AG09319 (cell line): ENCODE results near the gene CAND2.
"Not testable (repeated sequence)": the region's sequence is repeated elsewhere in the genome, so short reads cannot be mapped to it uniquely, and the experiment has no call there.

Experiments used
- DNase-seq: peaks from one replicate; pipeline ENCODE4 v3.0.0-alpha.2; 2010; ENCODE audit warnings: low read depth; ENCODE audit errors: extremely low read depth
- TF ChIP-seq, protein P1 (sequence below): IDR thresholded peaks from 2 replicates; pipeline ENCODE4 v1.5.1; 2011; ENCODE audit warnings: low read depth, mild to moderate bottlenecking, inconsistent platforms, low read length, moderate library complexity

CAND2 gene

GRCh38 chr3:12852201-12852600, 55.7 kb downstream of the CAND2 start:
- TF ChIP-seq, protein P1, sequence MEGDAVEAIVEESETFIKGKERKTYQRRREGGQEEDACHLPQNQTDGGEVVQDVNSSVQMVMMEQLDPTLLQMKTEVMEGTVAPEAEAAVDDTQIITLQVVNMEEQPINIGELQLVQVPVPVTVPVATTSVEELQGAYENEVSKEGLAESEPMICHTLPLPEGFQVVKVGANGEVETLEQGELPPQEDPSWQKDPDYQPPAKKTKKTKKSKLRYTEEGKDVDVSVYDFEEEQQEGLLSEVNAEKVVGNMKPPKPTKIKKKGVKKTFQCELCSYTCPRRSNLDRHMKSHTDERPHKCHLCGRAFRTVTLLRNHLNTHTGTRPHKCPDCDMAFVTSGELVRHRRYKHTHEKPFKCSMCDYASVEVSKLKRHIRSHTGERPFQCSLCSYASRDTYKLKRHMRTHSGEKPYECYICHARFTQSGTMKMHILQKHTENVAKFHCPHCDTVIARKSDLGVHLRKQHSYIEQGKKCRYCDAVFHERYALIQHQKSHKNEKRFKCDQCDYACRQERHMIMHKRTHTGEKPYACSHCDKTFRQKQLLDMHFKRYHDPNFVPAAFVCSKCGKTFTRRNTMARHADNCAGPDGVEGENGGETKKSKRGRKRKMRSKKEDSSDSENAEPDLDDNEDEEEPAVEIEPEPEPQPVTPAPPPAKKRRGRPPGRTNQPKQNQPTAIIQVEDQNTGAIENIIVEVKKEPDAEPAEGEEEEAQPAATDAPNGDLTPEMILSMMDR: no peak
- no peak for DNase-seq

- DNase-seq: not testable (repeated sequence)
Observed at GRCh38 chr3:12853847-12854246, 57.4 kb downstream of the CAND2 start.

DNA sequence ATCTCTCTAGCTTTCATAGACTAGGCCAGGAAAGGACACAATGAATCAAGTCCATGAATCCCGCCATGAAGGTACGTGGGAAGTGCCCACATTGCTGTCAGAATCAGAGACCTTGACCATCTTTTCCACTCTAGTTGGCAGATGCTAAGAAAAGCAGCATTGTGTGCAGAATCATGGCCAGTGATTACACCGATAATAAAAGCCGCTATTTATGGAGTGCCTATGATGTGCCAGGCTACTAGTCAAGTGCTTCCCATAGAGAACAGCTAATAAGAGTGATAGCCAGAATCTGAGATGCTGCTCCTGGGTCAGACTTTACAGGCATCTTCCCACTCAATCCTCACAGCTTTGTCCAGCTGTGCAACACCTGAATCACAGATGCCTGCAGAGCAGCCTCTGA, 58.1 kb downstream of the CAND2 start:
- TF ChIP-seq, protein P1: no peak
- DNase-seq: no peak

DNA sequence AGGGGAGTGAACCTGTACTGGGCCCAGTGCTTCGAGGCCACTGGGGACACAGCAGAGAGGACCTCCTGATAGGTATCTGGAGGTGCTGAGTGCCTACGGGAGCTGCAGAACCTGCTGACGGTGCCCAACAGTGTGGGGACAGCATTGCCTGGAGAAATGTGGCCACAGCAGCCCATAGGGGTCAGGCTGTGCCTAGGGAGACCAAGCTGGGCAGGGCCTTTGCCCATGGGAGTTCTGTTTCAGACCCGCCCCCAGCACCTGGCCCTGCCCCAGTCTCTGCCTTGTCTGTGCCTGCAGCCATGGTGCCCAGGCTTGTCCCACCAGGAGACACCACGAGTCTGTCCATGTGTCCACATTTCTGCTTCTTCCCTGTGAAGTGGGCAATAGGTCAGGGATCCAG, 60.1 kb downstream of the CAND2 start:
- DNase-seq: no peak
- TF ChIP-seq, protein P1: no peak

DNA sequence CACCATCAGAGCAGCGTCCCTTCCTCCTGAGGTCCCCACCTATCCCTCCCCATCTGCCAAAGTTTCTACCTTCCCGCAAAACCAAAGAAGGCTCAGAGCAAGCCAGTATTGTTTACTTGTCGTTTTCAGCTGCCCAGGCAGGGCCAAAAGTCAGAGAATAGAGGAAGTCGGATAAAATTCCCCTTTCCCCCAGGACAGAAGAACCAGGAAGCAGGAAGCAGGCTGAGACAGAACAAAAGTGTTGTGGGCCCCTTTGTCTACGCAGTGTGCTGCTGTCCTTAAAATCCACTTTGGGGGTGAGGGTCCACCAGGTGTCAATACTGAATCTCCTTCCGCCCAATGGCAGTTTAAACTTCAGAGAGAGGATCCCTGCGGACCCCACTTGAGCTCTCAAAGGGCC, 63.4 kb downstream of the CAND2 start:
- no peak for DNase-seq
- TF ChIP-seq, protein P1: no peak

DNA sequence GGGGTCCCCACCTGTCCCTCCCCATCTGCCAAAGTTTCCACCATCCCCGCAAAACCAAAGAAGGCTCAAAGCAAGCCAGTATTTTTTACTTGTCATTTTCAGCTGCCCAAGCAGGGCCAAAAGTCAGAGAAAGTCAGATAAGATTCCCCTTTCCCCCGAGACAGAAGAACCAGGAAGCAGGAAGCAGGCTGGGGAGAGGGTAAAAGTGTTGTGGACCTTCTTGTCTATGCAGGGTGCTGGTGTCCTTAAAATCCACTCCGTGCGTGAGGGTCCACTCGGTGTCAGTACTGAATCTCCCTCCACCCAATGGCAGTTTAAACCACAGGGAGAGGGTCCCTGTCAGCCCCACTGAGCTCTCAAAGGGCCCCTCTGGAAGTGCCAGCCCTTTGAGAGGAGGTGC, 65.1 kb downstream of the CAND2 start:
- TF ChIP-seq, protein P1: no peak
- DNase-seq: no peak

- TF ChIP-seq, protein P1: no peak
Observed at GRCh38 chr3:12862387-12862786, 65.9 kb downstream of the CAND2 start.

GRCh38 chr3:12865271-12865670, 68.8 kb downstream of the CAND2 start:
- TF ChIP-seq, protein P1: no peak
- DNase-seq: no peak

More at GRCh38 chr3:12862387-12862786, 65.9 kb downstream of the CAND2 start:
- no peak for DNase-seq
